LNCaP clone FGC (cell line): ENCODE results near the gene ADAM10.

Experiments
- DNase-seq: peaks from one replicate; pipeline ENCODE4 v3.0.0-alpha.2; 2011; ENCODE audit warnings: low read depth
- H3K4me3 ChIP-seq: 2 replicates; pipeline ENCODE4 v1.5.1; 2011; ENCODE audit warnings: mild to moderate bottlenecking, low read depth, low read length, control low read depth
- TF ChIP-seq, protein P1 (sequence below): IDR thresholded peaks from 2 replicates; pipeline ENCODE4 v1.5.1; 2012; ENCODE audit warnings: mild to moderate bottlenecking; ENCODE audit not compliant: control insufficient read depth, insufficient read depth; ENCODE audit errors: extremely low read depth

Gene ADAM10

DNA sequence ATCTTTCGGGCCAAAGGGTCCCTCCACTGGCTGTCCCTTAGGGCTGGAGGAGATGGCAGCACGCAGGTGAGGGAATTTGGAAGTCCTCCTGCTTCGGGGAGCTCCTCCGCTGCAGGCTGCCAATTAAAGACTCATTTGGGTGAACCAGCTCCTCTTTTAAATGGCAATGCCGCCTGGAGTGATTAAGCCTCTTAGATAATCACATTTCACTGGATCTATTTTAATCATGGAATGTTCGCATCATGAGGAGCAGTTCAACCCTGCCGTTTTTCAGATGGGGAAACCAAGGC lies 199.8 kb downstream of the ADAM10 start:
- no peak overlapping the region for H3K4me3 ChIP-seq
- TF ChIP-seq, protein P1, sequence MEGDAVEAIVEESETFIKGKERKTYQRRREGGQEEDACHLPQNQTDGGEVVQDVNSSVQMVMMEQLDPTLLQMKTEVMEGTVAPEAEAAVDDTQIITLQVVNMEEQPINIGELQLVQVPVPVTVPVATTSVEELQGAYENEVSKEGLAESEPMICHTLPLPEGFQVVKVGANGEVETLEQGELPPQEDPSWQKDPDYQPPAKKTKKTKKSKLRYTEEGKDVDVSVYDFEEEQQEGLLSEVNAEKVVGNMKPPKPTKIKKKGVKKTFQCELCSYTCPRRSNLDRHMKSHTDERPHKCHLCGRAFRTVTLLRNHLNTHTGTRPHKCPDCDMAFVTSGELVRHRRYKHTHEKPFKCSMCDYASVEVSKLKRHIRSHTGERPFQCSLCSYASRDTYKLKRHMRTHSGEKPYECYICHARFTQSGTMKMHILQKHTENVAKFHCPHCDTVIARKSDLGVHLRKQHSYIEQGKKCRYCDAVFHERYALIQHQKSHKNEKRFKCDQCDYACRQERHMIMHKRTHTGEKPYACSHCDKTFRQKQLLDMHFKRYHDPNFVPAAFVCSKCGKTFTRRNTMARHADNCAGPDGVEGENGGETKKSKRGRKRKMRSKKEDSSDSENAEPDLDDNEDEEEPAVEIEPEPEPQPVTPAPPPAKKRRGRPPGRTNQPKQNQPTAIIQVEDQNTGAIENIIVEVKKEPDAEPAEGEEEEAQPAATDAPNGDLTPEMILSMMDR = no peak
- DNase-seq = no peak

DNA sequence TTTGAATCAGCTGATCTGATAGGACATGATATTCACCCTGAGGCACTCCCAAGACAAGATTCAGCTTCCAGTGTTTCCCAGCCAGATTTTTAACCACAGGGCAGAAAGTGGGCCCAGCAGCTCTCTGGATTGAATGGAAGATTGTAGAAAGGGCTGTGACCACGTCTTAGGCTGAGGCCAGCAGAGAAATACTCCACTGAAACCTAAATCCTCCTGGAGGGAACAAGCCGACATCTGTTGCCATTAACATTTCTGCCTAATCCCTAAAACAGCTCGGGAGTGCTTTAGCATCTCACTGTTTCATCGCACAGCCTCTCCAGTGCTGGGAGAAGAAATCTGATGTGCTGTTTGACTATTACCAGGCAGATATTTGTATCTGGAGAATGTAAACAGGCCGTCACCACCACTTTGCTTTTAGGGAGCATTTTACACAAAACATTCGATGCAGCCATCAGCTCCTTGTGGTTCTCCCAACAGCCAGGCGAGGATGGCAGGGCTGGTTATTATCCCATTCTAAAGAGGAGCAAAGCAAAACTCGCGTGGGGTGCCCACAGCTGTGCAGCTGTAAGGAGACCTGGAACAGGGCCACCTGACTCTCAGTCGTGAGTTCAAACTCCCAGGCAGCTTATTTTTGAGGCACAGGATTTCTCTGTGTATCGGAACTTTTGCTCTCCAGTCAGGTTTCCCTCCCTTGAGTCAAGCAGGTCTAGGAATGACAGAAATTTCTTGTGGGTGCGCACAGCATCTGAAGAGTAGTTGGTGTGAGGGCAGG lies 200.3 kb downstream of the ADAM10 start:
- TF ChIP-seq, protein P1 = no peak
- no peak overlapping the region for H3K4me3 ChIP-seq
- DNase-seq = no peak

DNA sequence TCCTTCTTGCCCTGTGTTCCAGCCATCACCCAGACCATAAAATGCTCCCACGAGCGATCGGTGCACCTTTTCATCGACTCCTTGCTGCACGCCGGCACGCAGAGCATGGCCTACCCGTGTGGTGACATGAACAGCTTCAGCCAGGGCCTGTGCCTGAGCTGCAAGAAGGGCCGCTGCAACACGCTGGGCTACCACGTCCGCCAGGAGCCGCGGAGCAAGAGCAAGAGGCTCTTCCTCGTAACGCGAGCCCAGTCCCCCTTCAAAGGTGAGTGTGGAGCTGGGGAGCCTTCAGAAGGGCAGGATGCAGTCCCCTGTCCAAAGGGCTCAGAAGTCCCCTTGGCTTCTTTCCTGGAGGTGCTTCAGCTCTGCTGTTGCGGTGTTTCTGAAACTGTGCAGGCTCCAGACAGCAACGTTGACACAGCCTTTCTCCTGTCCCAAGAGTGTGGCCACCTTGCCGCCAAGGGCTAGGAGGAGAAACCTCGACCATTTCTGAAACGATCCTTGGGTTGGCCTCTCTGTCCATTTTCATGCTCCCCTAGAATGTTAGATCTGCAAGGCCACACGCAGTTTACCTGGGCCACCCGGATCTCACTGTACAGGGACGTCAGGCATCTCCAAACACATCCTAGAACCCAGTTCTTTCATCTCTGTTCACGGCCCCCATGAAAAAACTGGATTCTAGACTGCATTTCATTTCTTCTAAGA lies 201.0 kb downstream of the ADAM10 start:
- H3K4me3 ChIP-seq = no peak overlapping the region
- DNase-seq = no peak
- TF ChIP-seq, protein P1 = no peak

DNA sequence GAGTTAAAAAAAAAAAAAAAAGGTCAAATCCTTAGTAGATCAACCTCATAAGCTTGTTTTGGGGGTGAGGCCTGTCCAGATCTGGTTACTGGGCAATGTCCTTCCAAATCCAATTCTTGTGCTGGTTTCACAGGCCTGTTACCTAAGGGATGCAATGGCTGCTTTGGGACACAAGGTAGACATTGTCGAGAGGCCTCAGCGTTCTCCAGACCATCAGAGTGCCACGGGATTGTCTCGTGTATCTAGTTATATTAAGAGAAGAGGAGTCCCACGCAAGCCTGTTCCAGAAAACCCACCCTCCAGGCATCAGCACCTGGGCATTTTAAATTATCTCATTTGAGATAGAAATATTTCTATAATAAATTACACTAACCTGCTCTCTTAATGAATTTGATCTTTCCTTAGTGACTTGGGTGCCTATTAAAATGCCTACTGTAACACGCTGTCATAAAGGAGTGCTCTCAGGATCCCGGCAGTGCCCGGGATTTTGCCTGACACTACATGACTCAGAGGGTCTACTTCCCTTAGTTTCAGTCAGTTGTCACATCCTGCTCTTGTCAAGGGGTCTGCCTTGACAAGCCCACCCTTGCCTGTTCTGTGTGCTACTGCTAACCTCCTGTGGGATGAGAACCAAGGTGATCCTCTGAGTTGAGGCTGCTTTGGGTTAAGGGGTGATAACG lies 201.7 kb downstream of the ADAM10 start:
- no peak overlapping the region for H3K4me3 ChIP-seq
- TF ChIP-seq, protein P1 = no peak
- DNase-seq = no peak

DNA sequence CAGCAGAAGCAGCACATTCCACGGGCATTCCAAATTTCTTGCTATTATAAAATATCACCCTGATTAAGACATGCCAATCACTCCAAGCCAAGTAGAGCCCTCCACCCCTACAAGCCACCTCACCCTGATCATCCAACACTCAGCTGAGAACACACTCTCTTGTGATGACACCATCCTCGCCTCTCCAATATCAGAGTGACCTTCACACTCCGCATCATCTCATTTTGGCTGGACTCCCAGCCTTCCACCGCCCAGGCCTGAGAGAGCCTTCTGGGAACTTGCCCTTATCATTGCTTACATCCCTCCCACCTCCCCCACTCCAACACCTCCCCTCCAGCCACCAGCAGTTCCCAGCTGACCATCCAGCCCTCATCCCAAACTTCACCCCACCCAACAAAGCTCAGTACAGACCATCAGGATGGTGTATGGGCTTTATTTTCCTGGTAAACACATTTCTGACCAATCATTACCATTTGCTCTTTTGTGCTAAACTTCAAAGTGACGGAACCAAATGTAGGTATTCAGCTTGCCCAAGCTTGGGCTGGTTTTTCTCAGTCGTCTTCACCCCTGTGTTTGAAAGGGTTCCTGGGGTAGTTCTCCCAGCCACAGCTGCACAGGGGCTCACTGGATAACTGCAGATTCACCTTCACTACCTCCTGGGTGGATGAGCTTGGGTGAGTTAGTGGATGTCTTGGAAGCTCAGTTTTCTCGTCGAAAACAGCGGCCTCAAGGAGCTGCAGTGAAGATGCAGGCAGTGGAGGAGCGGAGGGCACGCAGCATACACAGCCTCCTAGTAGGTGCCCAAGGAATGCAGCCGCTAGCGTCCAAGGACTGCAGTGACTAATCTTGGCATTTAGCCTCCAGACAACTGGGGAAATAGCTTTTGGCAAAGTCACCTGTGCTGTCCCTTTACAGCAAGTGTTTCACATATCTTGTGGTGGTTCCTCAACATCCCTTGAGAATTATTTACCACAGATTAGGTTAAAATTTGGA lies 202.6 kb downstream of the ADAM10 start:
- no peak for DNase-seq
- H3K4me3 ChIP-seq = no peak overlapping the region
- TF ChIP-seq, protein P1 = no peak

DNA sequence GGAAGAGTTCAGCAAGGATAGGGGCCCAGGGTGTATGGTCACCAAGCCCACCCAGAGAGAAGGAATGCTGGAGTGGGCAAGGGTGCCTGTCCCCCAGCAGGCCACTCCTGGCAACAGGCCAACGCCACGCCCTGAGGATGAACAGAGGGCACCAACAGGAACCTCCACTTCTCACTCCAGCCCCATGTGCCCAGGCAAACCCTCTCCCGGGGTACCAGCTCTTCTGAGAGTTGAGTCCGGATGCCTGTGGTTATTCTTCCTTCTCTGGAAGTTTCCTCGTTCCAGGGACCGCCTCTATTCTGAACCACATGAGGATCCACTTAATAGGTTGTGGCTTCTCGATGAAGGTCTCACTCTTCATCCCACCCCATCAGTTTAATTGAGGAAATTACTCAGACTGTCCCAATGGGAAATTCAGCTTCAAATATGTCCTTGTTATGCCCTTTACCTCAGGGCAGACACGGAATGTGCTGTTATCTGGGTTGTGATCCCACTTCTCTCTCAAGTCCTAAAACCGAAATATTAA lies 203.4 kb downstream of the ADAM10 start:
- TF ChIP-seq, protein P1 = no peak
- no peak overlapping the region for H3K4me3 ChIP-seq
- no peak for DNase-seq
